22Rv1 (cell line): ENCODE measurements around the gene COL6A3.

Source experiments
- CTCF ChIP-seq: fragments of 450-650 bp; IDR thresholded peaks from 2 replicates; pipeline ENCODE4 v1.5.1; 2017; ENCODE audit warnings: mild to moderate bottlenecking
- ZFX ChIP-seq: fragments of 450-650 bp; IDR thresholded peaks from 2 replicates; pipeline ENCODE4 v1.6.1; 2017; ENCODE audit warnings: antibody characterized with exemption, borderline replicate concordance

GRCh38 chr2:237447496-237447895 lies 33.5 kb upstream of the COL6A3 start:
- TF ChIP-seq CTCF (no peak), ZFX (no peak)
